H9 (cell line): ENCODE results near the gene ACP3. TPM values are rescaled to one million over a fixed set of nuclear protein-coding genes. Genes with fewer than 3 reads are reported as not detected.

Experiments
- DNase-seq: peaks from one replicate; pipeline ENCODE4 v3.0.0-alpha.2; 2017
- H2AFZ ChIP-seq: one replicate; pipeline ENCODE4 v1.6.1; 2013; ENCODE audit warnings: mild to moderate bottlenecking, low read length, control low read depth, moderate library complexity
- H2AK5ac ChIP-seq: 2 replicates; pipeline ENCODE4 v1.6.1; 2013; ENCODE audit warnings: low read length, control low read depth, mixed read lengths; ENCODE audit not compliant: insufficient read length
- H2BK120ac ChIP-seq: one replicate; pipeline ENCODE4 v1.6.1; 2013; ENCODE audit warnings: low read depth, mild to moderate bottlenecking, low read length, control low read depth, inconsistent platforms; ENCODE audit not compliant: poor library complexity, severe bottlenecking
- H2BK12ac ChIP-seq: 2 replicates; pipeline ENCODE4 v1.6.1; 2013; ENCODE audit warnings: low read length, control low read depth, mixed read lengths, low read depth; ENCODE audit not compliant: insufficient read length
- H2BK15ac ChIP-seq: 2 replicates; pipeline ENCODE4 v1.6.1; 2013; ENCODE audit warnings: low read depth, low read length, control low read depth
- H2BK20ac ChIP-seq: one replicate; pipeline ENCODE4 v1.6.1; 2013; ENCODE audit warnings: low read depth, mild to moderate bottlenecking, low read length, control low read depth, inconsistent platforms; ENCODE audit not compliant: poor library complexity, severe bottlenecking
- H2BK5ac ChIP-seq: 2 replicates; pipeline ENCODE4 v1.6.1; 2013; ENCODE audit warnings: low read length, control low read depth, mixed read lengths; ENCODE audit not compliant: insufficient read length
- H3K14ac ChIP-seq: 2 replicates; pipeline ENCODE4 v1.6.1; 2013; ENCODE audit warnings: low read length, control low read depth; ENCODE audit not compliant: insufficient read depth
- H3K18ac ChIP-seq: 2 replicates; pipeline ENCODE4 v1.6.1; 2013; ENCODE audit warnings: low read depth, mild to moderate bottlenecking, mixed read lengths, low read length, control low read depth; ENCODE audit not compliant: insufficient read length
- H3K23ac ChIP-seq: 2 replicates; pipeline ENCODE4 v1.6.1; 2013; ENCODE audit warnings: low read length, control low read depth, mixed read lengths, low read depth; ENCODE audit not compliant: insufficient read length
- H3K23me2 ChIP-seq: 2 replicates; pipeline ENCODE4 v1.6.1; 2013; ENCODE audit warnings: low read depth, mild to moderate bottlenecking, mixed read lengths, low read length, control low read depth; ENCODE audit not compliant: insufficient read length, poor library complexity, severe bottlenecking
- H3K27ac ChIP-seq: 2 replicates; pipeline ENCODE4 v1.5.1; 2013; ENCODE audit warnings: low read length, control low read depth, mixed read lengths, low read depth; ENCODE audit not compliant: insufficient read length
- H3K27me3 ChIP-seq: 2 replicates; pipeline ENCODE4 v1.6.1; 2013; ENCODE audit warnings: low read length, control low read depth, inconsistent platforms; ENCODE audit not compliant: insufficient read depth
- H3K4ac ChIP-seq: 2 replicates; pipeline ENCODE4 v1.6.1; 2013; ENCODE audit warnings: low read depth, mild to moderate bottlenecking, control low read depth, inconsistent platforms, low read length, moderate library complexity
- H3K4me1 ChIP-seq: 2 replicates; pipeline ENCODE4 v1.6.1; 2013; ENCODE audit warnings: low read length, control low read depth, inconsistent platforms; ENCODE audit not compliant: insufficient read depth
- H3K4me2 ChIP-seq: 2 replicates; pipeline ENCODE4 v1.6.1; 2013; ENCODE audit warnings: low read length, control low read depth, mixed read lengths; ENCODE audit not compliant: insufficient read length, insufficient read depth
- H3K56ac ChIP-seq: 2 replicates; pipeline ENCODE4 v1.6.1; 2013; ENCODE audit warnings: low read depth, mild to moderate bottlenecking, mixed read lengths, low read length, control low read depth; ENCODE audit not compliant: insufficient read length
- H3K79me1 ChIP-seq: 2 replicates; pipeline ENCODE4 v1.6.1; 2013; ENCODE audit warnings: low read depth, mild to moderate bottlenecking, moderate library complexity, low read length, control low read depth, inconsistent platforms; ENCODE audit not compliant: insufficient read depth, poor library complexity, severe bottlenecking
- H3K79me2 ChIP-seq: 2 replicates; pipeline ENCODE4 v1.6.1; 2013; ENCODE audit warnings: low read length, control low read depth, inconsistent platforms; ENCODE audit not compliant: insufficient read depth
- H3K9ac ChIP-seq: 2 replicates; pipeline ENCODE4 v1.6.1; 2013; ENCODE audit warnings: low read length, control low read depth, mixed read lengths; ENCODE audit not compliant: insufficient read length; ENCODE audit errors: extremely low read depth
- H3K9me3 ChIP-seq: one replicate; pipeline ENCODE4 v1.6.1; 2013; ENCODE audit warnings: low read depth, low read length, inconsistent platforms; ENCODE audit not compliant: control insufficient read depth
- H3T11ph ChIP-seq: one replicate; pipeline ENCODE4 v1.6.1; 2013; ENCODE audit warnings: mild to moderate bottlenecking, low read length, control low read depth, inconsistent platforms
- H4K20me1 ChIP-seq: one replicate; pipeline ENCODE4 v1.6.1; 2013; ENCODE audit not compliant: control insufficient read depth, insufficient read length, insufficient read depth
- H4K5ac ChIP-seq: 2 replicates; pipeline ENCODE4 v1.6.1; 2013; ENCODE audit warnings: low read depth, mild to moderate bottlenecking, mixed read lengths, low read length, control low read depth; ENCODE audit not compliant: insufficient read length
- H4K8ac ChIP-seq: replicated peaks from 2 replicates; pipeline ENCODE4 v1.6.1; 2013; ENCODE audit warnings: low read length, control low read depth, mixed read lengths, low read depth; ENCODE audit not compliant: insufficient read length
- H4K91ac ChIP-seq: 2 replicates; pipeline ENCODE4 v1.6.1; 2013; ENCODE audit warnings: low read depth, mild to moderate bottlenecking, moderate library complexity, mixed read lengths, low read length, control low read depth; ENCODE audit not compliant: insufficient read length
- H3K27ac Mint-ChIP-seq, 3 experiments: 2 replicates in 2 of 3; 3 replicates in 1 of 3; pipeline ENCODE4 v1.8.0; 2020 to 2021; ENCODE audit warnings: mixed read lengths in 3 of 3, mild to moderate bottlenecking in 1 of 3, moderate library complexity in 1 of 3
- H3K27me3 Mint-ChIP-seq: 2 replicates; pipeline ENCODE4 v1.8.0; 2021; ENCODE audit warnings: low read depth, mild to moderate bottlenecking, moderate library complexity, mixed read lengths
- H3K36me3 Mint-ChIP-seq, 3 experiments: 2 replicates in 2 of 3; 3 replicates in 1 of 3; pipeline ENCODE4 v1.8.0; 2020 to 2021; ENCODE audit warnings: low read depth in 3 of 3, mixed read lengths in 3 of 3; ENCODE audit not compliant: insufficient read depth in 1 of 3
- H3K4me1 Mint-ChIP-seq, 2 experiments: 2 replicates each; pipeline ENCODE4 v1.8.0; 2020; ENCODE audit warnings: mixed read lengths in 2 of 2
- H3K4me3 Mint-ChIP-seq, 2 experiments: 2 replicates in 1 of 2; 3 replicates in 1 of 2; pipeline ENCODE4 v1.8.0; 2020 to 2021; ENCODE audit warnings: mild to moderate bottlenecking in 2 of 2, mixed read lengths in 2 of 2, moderate library complexity in 1 of 2
- H3K9me3 Mint-ChIP-seq, 2 experiments: 2 replicates in 1 of 2; 3 replicates in 1 of 2; pipeline ENCODE4 v1.8.0; 2020; ENCODE audit warnings: mild to moderate bottlenecking in 2 of 2, mixed read lengths in 2 of 2, moderate library complexity in 1 of 2
- CTCF ChIP-seq: fragments of 200-600 bp; sonication (generic); conservative IDR thresholded peaks from 3 replicates; pipeline ENCODE4 v1.8.0; 2021; ENCODE audit warnings: antibody characterized with exemption, mild to moderate bottlenecking
- WGBS: extraction: QIAGEN DNeasy Blood & Tissue Kit; methylation state at CpG from one replicate; pipeline ENCODE4 v1.1.7; 2013; ENCODE audit warnings: missing lambda C conversion rate, low lambda C conversion rate, mixed read lengths; ENCODE audit not compliant: insufficient read length; ENCODE audit errors: extremely low coverage; 5-methylcytosine and 5-hydroxymethylcytosine counted together
- total RNA-seq: library from RNA; stranded (reverse); gene quantifications from 2 replicates; pipeline ENCODE4 v1.2.1, GENCODE V29; 2021

ACP3 gene
- total RNA-seq, 1 experiment from 2014 or later, result 0.17 TPM

GRCh38 chr3:132362329-132362728 lies 45.1 kb downstream of the ACP3 start:
- no peak overlapping the region for H3K4me2 ChIP-seq
- no peak for DNase-seq
- WGBS, result no CpG with 5 or more reads among the region's 2 CpGs

More at GRCh38 chr3:132362329-132362728, 45.1 kb downstream of the ACP3 start:
- no peak overlapping the region for H2BK12ac ChIP-seq
- H4K91ac ChIP-seq, result no peak overlapping the region
- H2BK15ac ChIP-seq, result no peak overlapping the region
- H3K27ac Mint-ChIP-seq, result no peak overlapping the region
- H3K36me3 Mint-ChIP-seq, result no peaks in the 10 kb centered on the region
- no peak overlapping the region for H3K9ac ChIP-seq
- no peaks in the 10 kb centered on the region for H3K23me2 ChIP-seq
- H3K18ac ChIP-seq, result no peak overlapping the region
- H2BK120ac ChIP-seq, result no peak overlapping the region
- no peak overlapping the region for H3T11ph ChIP-seq
- H3K56ac ChIP-seq, result no peak overlapping the region
- peaks cover 0 to 4% of the 10 kb centered on the region in 2 experiments; a peak in 2 of 4 replicates for H3K4me1 Mint-ChIP-seq
- H4K20me1 ChIP-seq, result no peaks in the 10 kb centered on the region
- no peak overlapping the region for H2BK5ac ChIP-seq
- H3K4me1 ChIP-seq, result no peaks in the 10 kb centered on the region; the same call in 1 of the 2 replicates
- TF ChIP-seq CTCF, result no peak
- H3K4ac ChIP-seq, result no peak overlapping the region
- no peaks in the 10 kb centered on the region for H3K9me3 ChIP-seq
- no peak overlapping the region for H4K8ac ChIP-seq
- no peaks in the 10 kb centered on the region for H3K9me3 Mint-ChIP-seq
- no peaks in the 10 kb centered on the region for H3K79me1 ChIP-seq
- no peaks in the 10 kb centered on the region for H3K27me3 ChIP-seq
- no peaks in the 10 kb centered on the region for H3K27me3 Mint-ChIP-seq
- no peaks in the 10 kb centered on the region for H3K79me2 ChIP-seq
- H2AK5ac ChIP-seq, result no peak overlapping the region
- H3K27ac ChIP-seq, result no peak overlapping the region
- no peak overlapping the region for H3K4me3 Mint-ChIP-seq
- no peak overlapping the region for H4K5ac ChIP-seq
- no peak overlapping the region for H2AFZ ChIP-seq
- no peak overlapping the region for H2BK20ac ChIP-seq
- H3K23ac ChIP-seq, result no peak overlapping the region
- no peak overlapping the region for H3K14ac ChIP-seq
